ENCODE results near the gene NDUFS7.
"Not testable (repeated sequence)": the region's sequence is repeated elsewhere in the genome, so short reads cannot be mapped to it uniquely, and the experiment has no call there.

NDUFS7 gene

GRCh38 chr19:1434040-1434366 is 50.3 kb downstream of the NDUFS7 start:
- no peak for DNase-seq

- DNase-seq: no peak
Observed at GRCh38 chr19:1434577-1435060, 50.9 kb downstream of the NDUFS7 start.

GRCh38 chr19:1435378-1435989 is 51.8 kb downstream of the NDUFS7 start:
- no peak for DNase-seq

- DNase-seq: no peak
Observed at GRCh38 chr19:1437609-1438008, 53.9 kb downstream of the NDUFS7 start.

- DNase-seq: peak; percentile 83
Observed at GRCh38 chr19:1438035-1438932, 54.6 kb downstream of the NDUFS7 start, which contains the start of gene RPS15. Gene RPS15, plus strand, starts transcription at chr19:1438396. Its CDS starts 30 bp downstream, at chr19:1438426.

GRCh38 chr19:1438933-1439354 is 55.2 kb downstream of the NDUFS7 start:
- DNase-seq: no peak

- DNase-seq: not testable (repeated sequence)
Observed at GRCh38 chr19:1439525-1440417, 56.1 kb downstream of the NDUFS7 start.

GRCh38 chr19:1440418-1440801 is 56.7 kb downstream of the NDUFS7 start:
- DNase-seq: no peak

- DNase-seq: no peak
Observed at GRCh38 chr19:1441022-1441426, 57.3 kb downstream of the NDUFS7 start.

- DNase-seq: no peak
Observed at GRCh38 chr19:1441677-1442438, 58.2 kb downstream of the NDUFS7 start.
